ENCODE measurements around the gene REXO4.

The REXO4 gene

DNA sequence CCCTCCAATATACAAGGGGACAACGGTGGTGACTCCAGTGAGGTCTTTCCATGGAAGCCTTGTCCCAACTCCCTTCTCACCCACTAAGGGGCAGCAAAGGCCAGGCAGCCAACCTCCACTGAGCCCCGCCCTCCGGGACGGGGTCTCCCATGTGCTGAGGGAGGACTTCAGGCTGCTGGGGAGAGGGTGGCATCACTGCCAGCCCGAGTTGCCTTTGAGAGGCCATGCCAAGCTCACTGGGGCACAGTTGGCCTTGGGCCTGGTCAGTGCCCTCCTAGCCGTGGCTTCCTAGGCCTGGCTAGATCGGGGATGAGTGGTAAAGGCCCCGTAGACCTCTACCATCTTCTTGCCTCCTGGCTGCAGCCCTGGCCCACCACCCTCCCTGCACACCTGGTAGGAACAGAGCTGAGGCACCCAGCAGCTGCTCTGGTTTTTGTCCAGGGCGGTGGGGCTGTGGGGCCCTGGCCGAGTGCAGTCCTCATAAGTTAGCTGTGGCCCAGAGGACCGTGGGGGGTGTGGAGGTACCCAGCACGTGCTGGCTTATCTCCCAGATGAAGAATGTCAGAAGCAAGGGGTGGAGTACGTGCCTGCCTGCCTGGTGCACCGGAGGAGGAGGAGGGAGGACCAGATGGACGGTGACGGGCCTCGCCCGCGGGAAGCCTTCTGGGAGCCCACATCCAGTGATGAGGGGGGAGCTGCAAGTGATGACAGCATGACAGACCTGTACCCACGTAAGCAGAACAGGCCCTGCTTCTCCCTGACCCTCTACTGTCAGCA lies 58.2 kb downstream of the REXO4 start:
- Histone ChIP-seq H4K20me1 (peaks cover 42 to 89% (median 70%) of the 10 kb centered on the region in 11 experiments; a peak in 21 of 22 replicates), H3K27me3 (no peaks in the 10 kb centered on the region), H3K9ac (peak overlapping the region in 10 of 11 experiments; percentile 19 to 93 (median 58); a peak in 16 of 22 replicates), H3K4me1 (peaks cover 54 to 75% (median 70%) of the 10 kb centered on the region in 10 experiments), H3K36me3 (peaks cover 52 to 71% (median 64%) of the 10 kb centered on the region in 11 experiments), H3K27ac (peak overlapping the region in 5 of 11 experiments; percentile 35 to 95 (median 69); a peak in 8 of 22 replicates), H3K9me3 (replicated peaks in 1 of 11) (no peaks in the 10 kb centered on the region), H3K4me2 (peak overlapping the region in 9 of 11 experiments; percentile 6 to 98 (median 64); a peak in 13 of 22 replicates), H3K4me3 (no peak overlapping the region)
- no peak for TF ChIP-seq Cebpa-rat (IDR thresholded peaks at IDR 0.05)

DNA sequence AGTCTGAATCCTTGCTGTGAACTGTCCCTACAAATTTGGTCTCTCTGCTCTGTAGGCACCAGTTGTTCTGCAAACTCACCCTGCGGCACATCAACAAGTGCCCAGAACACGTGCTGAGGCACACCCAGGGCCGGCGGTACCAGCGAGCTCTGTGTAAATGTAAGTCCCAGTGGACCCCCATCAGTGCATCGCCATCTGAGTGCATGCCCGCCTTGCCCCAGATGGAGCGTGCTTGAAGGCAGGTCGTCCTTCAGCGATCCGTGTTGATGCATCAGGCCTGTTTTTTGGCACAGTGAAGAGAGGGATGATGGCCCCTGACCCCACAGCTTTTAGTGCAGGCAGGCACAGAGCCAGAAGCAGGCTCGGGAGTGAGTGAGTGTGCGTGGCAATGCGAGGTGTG lies 60.2 kb downstream of the REXO4 start:
- H3K9ac ChIP-seq = peak overlapping the region; percentile 85 to 93 (median 90); a peak in 20 of 22 replicates
- peaks cover 34 to 89% (median 70%) of the 10 kb centered on the region in 11 experiments; a peak in 21 of 22 replicates for H4K20me1 ChIP-seq
- peak overlapping the region; percentile 98 to 100 (median 99) for H3K4me2 ChIP-seq
- no peaks in the 10 kb centered on the region for H3K27me3 ChIP-seq
- no peaks in the 10 kb centered on the region for H3K9me3 ChIP-seq (replicated peaks in 1 of 11)
- H3K27ac ChIP-seq = peak overlapping the region in 7 of 11 experiments; percentile 6 to 95 (median 93); a peak in 7 of 22 replicates
- H3K4me3 ChIP-seq = peak overlapping the region; percentile 67 to 88 (median 78); a peak in 19 of 20 replicates
- TF ChIP-seq Cebpa-rat (IDR thresholded peaks at IDR 0.05) = no peak
- H3K4me1 ChIP-seq = peaks cover 67 to 93% (median 86%) of the 10 kb centered on the region in 10 experiments
- peaks cover 37 to 66% (median 56%) of the 10 kb centered on the region in 11 experiments for H3K36me3 ChIP-seq

DNA sequence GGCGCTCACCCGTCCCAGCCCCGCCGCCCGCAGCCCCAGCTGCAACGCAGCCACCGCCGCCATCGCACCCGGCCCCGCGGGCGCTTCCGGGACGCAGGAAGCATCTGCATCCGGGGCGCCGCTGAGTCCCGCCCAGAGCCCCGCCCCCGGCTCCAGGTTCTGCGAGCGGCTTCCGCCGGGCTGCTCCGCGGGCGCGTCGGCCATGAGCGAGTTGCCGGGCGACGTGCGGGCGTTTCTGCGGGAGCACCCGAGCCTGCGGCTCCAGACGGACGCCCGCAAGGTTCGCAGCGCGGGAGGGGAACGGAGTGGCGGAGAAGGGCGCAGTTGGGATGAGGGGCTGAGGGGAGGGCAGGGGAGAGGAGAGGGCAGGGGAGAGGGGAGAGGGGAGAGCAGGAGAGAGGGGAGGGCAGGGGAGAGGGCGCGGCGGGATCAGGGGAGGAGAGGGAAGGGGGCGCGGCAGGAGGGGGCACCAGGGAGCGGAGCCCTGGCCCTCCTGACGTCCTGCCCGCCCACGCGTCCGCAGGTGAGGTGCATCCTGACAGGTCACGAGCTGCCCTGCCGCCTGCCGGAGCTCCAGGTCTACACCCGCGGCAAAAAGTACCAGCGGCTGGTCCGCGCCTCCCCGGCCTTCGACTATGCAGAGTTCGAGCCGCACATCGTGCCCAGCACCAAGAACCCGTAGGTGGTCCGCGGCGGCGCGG lies 61.3 kb downstream of the REXO4 start, which contains the start of the genes SURF1 and SURF2:
Gene SURF1 (minus strand): TSS at position 97 of the 701 bp plus-strand sequence. CDS start 34 bp downstream, at position 63.
Gene SURF2 (plus strand): TSS at position 160 of the 701 bp plus-strand sequence. CDS start 43 bp downstream, at position 203.
- Histone ChIP-seq H4K20me1 (peaks cover 34 to 89% (median 70%) of the 10 kb centered on the region in 11 experiments), H3K9me3 (replicated peaks in 1 of 11) (no peaks in the 10 kb centered on the region), H3K36me3 (peaks cover 37 to 66% (median 56%) of the 10 kb centered on the region in 11 experiments), H3K4me1 (peaks cover 65 to 92% (median 78%) of the 10 kb centered on the region in 10 experiments), H3K27ac (peak within 1 kb of the TSS; percentile 58 to 95 (median 93); a peak in 21 of 22 replicates), H3K4me3 (peak within 1 kb of the TSS; percentile 67 to 88 (median 78)), H3K4me2 (peak within 1 kb of the TSS; percentile 98 to 100 (median 99)), H3K9ac (peak within 1 kb of the TSS; percentile 85 to 93 (median 90)), H3K27me3 (no peaks in the 10 kb centered on the region)
- no peak for TF ChIP-seq Cebpa-rat (IDR thresholded peaks at IDR 0.05)
